Measurements from ENCODE around the gene FBXW9.

- TF ChIP-seq CTCF (IDR thresholded peaks at IDR 0.05; ENCODE audit: borderline replicate concordance, extremely low read depth, low read length, poor library complexity, severe bottlenecking) (no peak), EZH2 (IDR thresholded peaks at IDR 0.05; ENCODE audit: borderline replicate concordance, low read depth, low read length, severe bottlenecking) (no peak)
Measured at GRCh38 chr19:12736995-12737834, 40.8 kb upstream of the FBXW9 start, which contains the start of gene GET3.
